B cell (primary cell): ENCODE measurements around the gene UMAD1. TPM values are rescaled to one million over a fixed set of nuclear protein-coding genes. Genes with fewer than 3 reads are reported as not detected.

Experiments used
- ATAC-seq: fragments of 200-7000 bp; cut with Tn5 transposase; one replicate; pipeline ENCODE4 v1.10.0; 2021; ENCODE audit warnings: low read depth, mild to moderate bottlenecking, moderate number of reproducible peaks, moderate library complexity
- CTCF ChIA-PET: fragments of 350-600 bp; sonication (Branson Sonifier 250); formaldehyde crosslinking; loops from one replicate; lab custom pipeline; 2021; ENCODE audit warnings: antibody characterized with exemption, inconsistent platforms; lab: Charles Lee
- POLR2A ChIA-PET: fragments of 350-600 bp; sonication (Branson Sonifier 250); formaldehyde crosslinking; loops from one replicate; lab custom pipeline; 2021; ENCODE audit warnings: antibody characterized with exemption; lab: Charles Lee
- DNase-seq: peaks from one replicate; pipeline ENCODE4 v3.0.0; 2013
- H2AFZ ChIP-seq: 2 replicates; pipeline ENCODE4 v1.6.1; 2012; ENCODE audit warnings: mild to moderate bottlenecking, low read depth, low read length; ENCODE audit not compliant: insufficient read depth, poor library complexity, severe bottlenecking
- H3K27ac ChIP-seq, 2 donors: 1 replicate in 1 of 2; 2 replicates in 1 of 2; pipeline ENCODE4 v1.5.1; 2012 to 2013; ENCODE audit warnings: low read length in 2 of 2, mild to moderate bottlenecking in 2 of 2, moderate library complexity in 1 of 2
- H3K27me3 ChIP-seq, 4 experiments: fragments of 200-600 bp in 1 of 4; sonication (generic) in 1 of 4; replicated peaks in 1 of 4; 1 replicate in 2 of 4; 2 replicates in 2 of 4; pipeline versions ENCODE4 v1.6.1 to v1.7.0; 2013 to 2016; ENCODE audit warnings: low read length in 3 of 4, mild to moderate bottlenecking in 2 of 4, mixed read lengths in 1 of 4, moderate library complexity in 1 of 4; ENCODE audit not compliant: insufficient read depth in 4 of 4, control insufficient read depth in 3 of 4; ENCODE audit errors: control extremely low read depth in 1 of 4
- H3K36me3 ChIP-seq, 2 experiments: replicated peaks in 1 of 2; 1 replicate in 1 of 2; 2 replicates in 1 of 2; pipeline versions ENCODE4 v1.6.1 to v1.7.1; 2013; ENCODE audit warnings: low read length in 1 of 2; ENCODE audit not compliant: insufficient read depth in 2 of 2, control insufficient read depth in 1 of 2; ENCODE audit errors: control extremely low read depth in 1 of 2, extremely low read depth in 1 of 2
- H3K4me1 ChIP-seq, 2 donors: fragments of 200-600 bp in 1 of 2; sonication (generic) in 1 of 2; 1 replicate in 1 of 2; 2 replicates in 1 of 2; pipeline versions ENCODE4 v1.5.1 to v1.6.1; 2013 to 2017; ENCODE audit warnings: low read length in 2 of 2; ENCODE audit not compliant: control insufficient read depth in 2 of 2, insufficient read depth in 2 of 2
- H3K4me2 ChIP-seq: replicated peaks from 2 replicates; pipeline ENCODE3; 2012; ENCODE audit warnings: mild to moderate bottlenecking, low read depth, low read length; ENCODE audit not compliant: poor library complexity, severe bottlenecking
- H3K4me3 ChIP-seq, 5 experiments: fragments of 200-600 bp in 1 of 5; sonication (generic) in 1 of 5; 1 replicate in 3 of 5; 2 replicates in 2 of 5; pipeline versions ENCODE4 v1.5.1 to v1.7.0; 2011 to 2016; ENCODE audit warnings: low read length in 4 of 5, mild to moderate bottlenecking in 4 of 5, low read depth in 2 of 5, control low read depth in 1 of 5, moderate library complexity in 1 of 5; ENCODE audit not compliant: insufficient read depth in 1 of 5; ENCODE audit errors: control extremely low read depth in 1 of 5, extremely low read depth in 1 of 5
- H3K79me2 ChIP-seq: fragments of 200-600 bp; sonication (generic); one replicate; pipeline ENCODE4 v1.6.0; 2016; ENCODE audit warnings: low read length; ENCODE audit not compliant: control insufficient read depth, insufficient read depth
- H3K9ac ChIP-seq: fragments of 200-600 bp; sonication (generic); 2 replicates; pipeline ENCODE4 v1.6.1; 2017; ENCODE audit warnings: mild to moderate bottlenecking, low read length, moderate library complexity
- H3K9me3 ChIP-seq, 3 donors: one replicate each; pipeline versions ENCODE4 v1.6.1 to v1.7.1; 2013; ENCODE audit warnings: low read length in 2 of 3; ENCODE audit not compliant: control insufficient read depth in 2 of 3, insufficient read depth in 1 of 3; ENCODE audit errors: control extremely low read depth in 1 of 3
- H4K20me1 ChIP-seq: 2 replicates; pipeline ENCODE4 v1.6.0; 2012; ENCODE audit warnings: mild to moderate bottlenecking, low read length; ENCODE audit not compliant: insufficient read depth, control insufficient read depth, poor library complexity, severe bottlenecking
- H3K27ac Mint-ChIP-seq: one replicate; pipeline ENCODE4 v1.8.0; 2021; ENCODE audit warnings: mixed read lengths
- H3K27me3 Mint-ChIP-seq: one replicate; pipeline ENCODE4 v1.8.0; 2021; ENCODE audit warnings: mixed read lengths
- H3K4me1 Mint-ChIP-seq: one replicate; pipeline ENCODE4 v1.8.0; 2021; ENCODE audit warnings: mixed read lengths
- H3K4me3 Mint-ChIP-seq: one replicate; pipeline ENCODE4 v1.8.0; 2021; ENCODE audit warnings: mixed read lengths
- H3K9me3 Mint-ChIP-seq: one replicate; pipeline ENCODE4 v1.8.0; 2022; ENCODE audit warnings: mixed read lengths; ENCODE audit not compliant: insufficient read depth
- CTCF ChIP-seq: fragments of 200-600 bp; IDR thresholded peaks from one replicate; pipeline ENCODE4 v1.8.0; 2022; ENCODE audit warnings: antibody characterized with exemption, mild to moderate bottlenecking
- EZH2 ChIP-seq: IDR thresholded peaks from 2 replicates; pipeline ENCODE4 v1.6.1; 2012; ENCODE audit warnings: borderline replicate concordance, low read depth, mild to moderate bottlenecking, moderate library complexity, low read length; ENCODE audit not compliant: insufficient read depth, poor library complexity, severe bottlenecking
- WGBS: methylation state at CpG from one replicate; pipeline ENCODE4 v1.1.5; 2013; ENCODE audit warnings: missing lambda C conversion rate; ENCODE audit not compliant: insufficient coverage; 5-methylcytosine and 5-hydroxymethylcytosine counted together
- intact Hi-C: fragments of 100-400 bp; cut with micrococcal nuclease; formaldehyde crosslinking; loops from one replicate; pipeline ENCODE4 v1.10.0; 2022
- polyA plus RNA-seq: library from polyadenylated mRNA; depleted of rRNA; stranded (reverse); fragments of >200 nt; gene quantifications from 2 replicates; pipeline ENCODE4 v1.2.3, GENCODE V29; 2012
- total RNA-seq, 2 donors: library from RNA; stranded (reverse); fragments of 120-200 nt in 1 of 2; gene quantifications; 1 replicate in 1 of 2; 2 replicates in 1 of 2; pipeline versions ENCODE4 v1.2.3 to v1.2.4, GENCODE V29; 2013 to 2022

Gene UMAD1
- total and polyA plus RNA-seq, 2 donors (not counting 1 experiment from before 2014, with no cell fraction given) = 11.6 to 25.9 TPM

- peaks cover 0 to 15% of the 10 kb centered on the region in 2 experiments for H3K36me3 ChIP-seq
- H3K27ac Mint-ChIP-seq = peak overlapping the region; percentile 98
- H3K4me2 ChIP-seq = peak overlapping the region; percentile 80
- no peaks in the 10 kb centered on the region for H3K9me3 ChIP-seq
- no peak for TF ChIP-seq EZH2
- no peak for TF ChIP-seq CTCF
- H3K4me3 Mint-ChIP-seq = peak overlapping the region; percentile 87
- ATAC-seq (peak; percentile 23), DNase-seq (peak; percentile 86)
- no peaks in the 10 kb centered on the region for H3K27me3 Mint-ChIP-seq
- H3K27me3 ChIP-seq = no peaks in the 10 kb centered on the region
- H3K9me3 Mint-ChIP-seq = no peaks in the 10 kb centered on the region
- H3K4me1 ChIP-seq = peaks cover 15 to 17% of the 10 kb centered on the region in 2 donors
- intact Hi-C loops = loop anchor here (1.0 to 5.0 kb wide), 6 partner anchors 73 to 458 kb away; partner anchors contain the start of genes C1GALT1 and GLCCI1
- peak overlapping the region; percentile 98 for H3K9ac ChIP-seq
- H3K27ac ChIP-seq = peak overlapping the region; percentile 98 to 99
- H2AFZ ChIP-seq = peak overlapping the region; percentile 82
- peaks cover 47% of the 10 kb centered on the region for H3K79me2 ChIP-seq
- peaks cover 45% of the 10 kb centered on the region for H3K4me1 Mint-ChIP-seq
- H4K20me1 ChIP-seq = no peaks in the 10 kb centered on the region
- CTCF ChIA-PET = interaction anchor here (0.6 to 5.0 kb wide), 6 partner anchors 396 to 935 kb away, joined by 3 to 22 read pairs (median 3); no protein-coding TSS in a partner anchor
- POLR2A ChIA-PET = interaction anchor here (0.6 to 1.4 kb wide), 7 partner anchors 122 to 539 kb away, joined by 3 to 9 read pairs (median 4); partner anchors contain the start of gene GLCCI1
- peak overlapping the region; percentile 83 to 99 (median 93) for H3K4me3 ChIP-seq
- under 1% methylated on average over 19 of the region's 19 CpGs for WGBS
These were observed 718 bp upstream of the UMAD1 start for GRCh38 chr7:7639847-7640220.

GRCh38 chr7:7641129-7641663, 644 bp downstream of the UMAD1 start:
- Histone ChIP-seq H3K9me3 (no peaks in the 10 kb centered on the region), H3K79me2 (peaks cover 60% of the 10 kb centered on the region), H3K36me3 (peaks cover 0 to 10% of the 10 kb centered on the region in 2 experiments), H3K4me1 (peaks cover 15 to 17% of the 10 kb centered on the region in 2 donors), H2AFZ (peak overlapping the region; percentile 80), H3K27ac (peak overlapping the region; percentile 98 to 99), H3K4me3 (peak overlapping the region; percentile 61 to 99 (median 93)), H3K27me3 (no peaks in the 10 kb centered on the region), H3K4me2 (peak overlapping the region; percentile 80), H4K20me1 (peaks cover 6% of the 10 kb centered on the region), H3K9ac (peak overlapping the region; percentile 98)
- CTCF ChIA-PET = interaction anchor here (0.5 to 5.0 kb wide), 7 partner anchors 40 to 1856 kb away, joined by 3 to 22 read pairs (median 7); no protein-coding TSS in a partner anchor
- Mint-ChIP-seq H3K4me1 (peaks cover 47% of the 10 kb centered on the region), H3K9me3 (no peaks in the 10 kb centered on the region), H3K4me3 (peak overlapping the region; percentile 87), H3K27me3 (no peaks in the 10 kb centered on the region), H3K27ac (peak overlapping the region; percentile 98)
- WGBS = 7% methylated on average over 18 of the region's 22 CpGs
- ATAC-seq = peak; percentile 2
- intact Hi-C loops = loop anchor here (5.0 kb wide), 1 partner anchor 121 kb away; no protein-coding TSS in a partner anchor
- POLR2A ChIA-PET = interaction anchor here (1.1 to 1.4 kb wide), 6 partner anchors 120 to 459 kb away, joined by 3 to 9 read pairs (median 4); partner anchors contain the start of genes C1GALT1 and GLCCI1
- TF ChIP-seq CTCF = no peak
- TF ChIP-seq EZH2 = no peak
- no peak for DNase-seq
